Pulmonary artery endothelial cell (primary cell): ENCODE results near the gene SKA2. TPM values are rescaled to one million over a fixed set of nuclear protein-coding genes. Genes with fewer than 3 reads are reported as not detected.
"Not testable (repeated sequence)": the region's sequence is repeated elsewhere in the genome, so short reads cannot be mapped to it uniquely, and the experiment has no call there.

Experiments
- DNase-seq: peaks from one replicate; pipeline ENCODE4 v3.0.0-alpha.2; 2011; ENCODE audit warnings: low read depth, low spot score
- total RNA-seq: library from RNA; depleted of rRNA; stranded (reverse); fragments of >200 nt; gene quantifications from 2 replicates; pipeline ENCODE4 v1.2.3, GENCODE V29; 2014

The SKA2 gene
- total RNA-seq, 1 donor from 2014 or later = 50.2 TPM

DNA sequence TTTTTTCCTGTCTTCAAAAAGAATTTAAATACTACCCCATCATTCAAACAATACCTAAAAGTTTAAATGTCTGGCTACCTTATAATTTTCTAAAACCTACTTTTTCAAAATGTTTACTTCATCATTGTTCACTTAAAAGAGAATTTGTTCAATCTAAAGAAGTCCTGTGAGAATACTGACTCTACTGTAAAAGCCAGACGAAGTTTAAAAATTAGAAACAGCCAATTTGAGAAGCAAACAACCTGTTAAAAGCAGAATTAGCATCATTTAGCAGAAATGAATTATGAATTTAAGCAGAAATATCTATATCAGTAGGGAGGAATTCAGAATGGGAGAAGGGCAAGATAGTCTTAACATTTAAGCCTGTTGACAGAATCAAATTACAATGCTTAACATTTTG, 2.1 kb downstream of the SKA2 start:
- DNase-seq = no peak

DNA sequence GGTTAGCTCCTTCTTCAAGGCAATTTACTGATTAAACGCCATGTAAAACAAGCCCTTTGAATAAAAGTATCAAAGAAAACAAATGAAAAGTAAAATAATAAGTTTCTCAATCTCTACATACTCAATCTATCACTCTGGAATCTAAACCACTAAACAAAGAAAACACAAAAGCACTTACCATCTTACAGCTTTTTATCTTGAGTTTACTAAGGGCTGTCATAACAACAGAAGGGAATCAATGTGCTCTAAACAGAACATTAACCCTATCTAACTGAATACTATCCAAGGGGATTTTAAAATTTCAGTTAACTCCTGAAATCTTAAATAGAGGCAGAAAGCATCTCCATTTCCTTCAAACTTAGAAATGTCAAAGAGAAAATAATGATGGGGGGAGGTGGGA, 3.4 kb downstream of the SKA2 start:
- DNase-seq = no peak

DNA sequence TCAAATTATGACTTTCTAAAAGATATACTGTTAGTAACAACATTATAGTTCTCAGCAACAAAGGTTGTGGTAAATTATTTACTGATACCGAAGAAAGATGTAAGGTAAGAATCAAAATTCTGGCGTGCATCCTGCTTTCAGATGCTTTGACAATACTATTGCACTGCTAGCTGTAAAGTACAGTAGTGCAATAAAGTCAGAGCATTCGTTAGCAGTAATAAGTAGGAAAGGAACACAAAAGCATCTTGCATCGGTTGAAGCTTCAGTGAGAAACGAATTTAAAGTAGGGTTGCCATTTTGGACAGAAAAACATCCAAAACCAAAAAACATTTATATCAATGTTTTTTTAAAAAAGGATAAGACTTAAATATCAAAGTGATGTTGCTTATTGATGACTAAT, 4.0 kb downstream of the SKA2 start:
- no peak for DNase-seq

DNA sequence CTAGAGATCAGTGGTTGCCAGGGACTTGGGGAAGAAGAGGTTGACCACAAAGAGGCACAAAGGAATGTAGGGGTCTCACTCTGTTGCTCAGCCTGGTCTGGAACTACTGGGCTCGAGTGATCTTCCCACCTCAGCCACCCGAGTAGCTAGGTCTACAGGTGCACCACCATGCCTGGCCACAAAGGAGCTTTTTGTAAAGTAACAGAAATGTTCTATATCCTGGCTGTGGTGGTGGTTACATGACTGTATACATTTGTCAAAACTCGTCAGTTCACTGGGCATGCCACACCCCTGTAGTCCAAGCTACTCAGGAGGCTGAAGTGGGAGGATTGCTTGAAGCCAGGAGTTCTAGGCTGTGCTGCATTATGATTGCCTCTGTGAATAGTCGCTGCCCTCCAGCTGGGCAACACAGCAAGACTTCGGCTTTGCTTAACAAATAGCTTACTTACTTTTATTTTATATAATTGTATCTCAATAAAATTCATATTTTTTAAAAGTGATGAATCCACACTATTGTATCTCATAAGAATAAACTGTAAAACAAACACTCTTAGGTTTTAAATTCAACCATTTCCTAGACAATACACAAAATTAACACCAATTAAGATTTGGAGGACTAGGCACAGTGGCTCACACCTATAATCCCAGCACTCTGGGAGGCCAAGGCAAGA, 5.0 kb downstream of the SKA2 start:
- DNase-seq = no peak

DNA sequence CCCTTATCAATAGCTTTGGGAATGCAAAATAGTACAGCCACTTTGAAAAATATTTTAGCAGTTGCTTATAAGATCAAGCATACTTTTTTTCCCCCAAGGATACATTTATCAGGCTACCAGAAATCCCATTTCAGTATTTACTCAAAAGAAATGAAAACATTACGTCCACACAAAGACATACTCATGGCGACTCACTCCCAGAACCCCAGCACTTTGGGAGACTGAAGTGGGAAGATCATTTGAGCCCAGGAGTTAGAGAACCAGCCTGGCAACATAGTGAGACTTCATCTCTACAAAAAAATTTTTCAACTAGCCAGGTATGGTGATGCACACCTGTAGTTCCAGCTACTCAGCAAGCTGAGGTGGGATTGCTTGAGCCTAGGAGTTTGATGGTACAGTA, 5.9 kb downstream of the SKA2 start:
- no peak for DNase-seq

DNA sequence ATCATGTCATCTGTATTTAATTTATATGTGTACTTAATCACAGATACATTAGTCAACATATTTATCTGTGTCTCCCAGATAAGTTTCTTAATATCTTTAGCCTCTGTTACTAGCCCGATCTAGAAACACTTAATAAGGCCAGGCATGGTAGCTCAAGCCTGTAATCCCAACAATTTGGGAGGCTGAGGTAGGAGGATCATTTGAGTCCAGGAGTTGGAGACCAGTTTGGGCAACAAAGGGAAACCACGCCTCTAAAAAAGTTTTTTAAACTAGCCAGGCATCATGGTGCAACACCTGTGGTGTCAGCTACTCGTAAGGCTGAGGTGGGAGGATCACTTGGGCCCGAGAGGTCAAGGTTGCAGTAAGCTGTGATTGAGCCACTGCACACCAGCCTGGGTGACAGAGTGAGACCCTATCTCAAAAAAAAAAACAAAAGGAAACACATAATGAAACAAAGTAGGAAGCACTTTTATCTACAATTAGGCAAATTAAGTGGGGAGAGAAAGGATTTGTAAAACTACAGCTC, 9.4 kb downstream of the SKA2 start:
- DNase-seq = no peak

DNA sequence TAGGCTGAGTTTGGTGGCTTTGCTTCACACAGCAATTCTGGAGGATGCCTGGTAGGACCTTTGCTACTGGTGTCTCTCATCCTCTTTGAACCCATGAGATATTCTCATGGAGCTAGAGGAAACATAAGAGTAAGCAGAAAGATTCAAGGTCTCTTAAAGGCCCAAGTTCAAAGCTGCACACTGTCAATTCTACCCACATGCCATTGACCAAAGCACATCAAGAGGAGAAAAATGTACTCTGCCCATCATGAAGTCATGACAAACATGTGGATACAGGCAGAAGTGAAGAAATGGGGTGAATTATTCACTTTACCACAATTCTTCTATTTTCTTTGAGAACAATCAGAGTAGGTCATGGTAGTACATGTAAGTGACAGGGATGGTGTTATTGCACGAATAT, 13.1 kb downstream of the SKA2 start:
- DNase-seq = no peak

DNA sequence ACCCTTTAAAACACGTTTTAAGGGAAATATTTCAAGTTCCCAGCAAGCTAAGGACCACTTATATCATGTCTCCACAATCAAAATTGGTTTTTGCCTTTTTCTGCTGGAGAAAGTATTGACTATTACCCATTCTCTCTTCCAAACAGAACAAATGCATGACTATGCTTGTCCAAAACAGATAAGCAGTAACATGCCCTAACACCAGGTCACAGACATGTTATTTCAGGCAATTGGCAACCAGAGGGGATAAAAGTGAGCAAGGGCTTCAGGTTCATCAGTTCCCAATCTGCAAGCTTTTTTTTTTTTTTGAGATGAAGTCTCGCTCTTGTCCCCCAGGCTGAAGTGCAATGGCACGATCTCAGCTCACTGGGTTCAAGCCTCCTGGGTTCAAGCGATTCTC, 15.0 kb downstream of the SKA2 start:
- DNase-seq = no peak

DNA sequence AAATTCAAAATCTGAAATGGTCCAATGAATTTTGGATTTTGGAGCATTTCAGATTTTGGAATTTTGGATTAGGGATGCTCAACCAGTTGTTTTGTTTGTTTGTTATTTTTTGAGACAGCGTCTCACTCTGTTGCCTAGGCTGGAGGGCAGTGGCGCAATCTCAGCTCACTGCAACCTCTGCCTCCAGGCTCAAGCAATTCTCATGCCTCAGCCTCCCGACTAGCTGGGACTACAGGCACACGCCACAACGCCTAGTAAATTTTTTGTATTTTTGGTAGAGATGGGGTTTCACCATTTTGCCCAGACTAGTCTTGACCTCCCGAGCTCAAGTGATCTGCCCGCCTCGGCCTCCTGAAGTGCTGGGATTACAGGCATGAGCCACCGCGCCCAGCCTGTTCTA, 16.6 kb downstream of the SKA2 start:
- not testable (repeated sequence) for DNase-seq

DNA sequence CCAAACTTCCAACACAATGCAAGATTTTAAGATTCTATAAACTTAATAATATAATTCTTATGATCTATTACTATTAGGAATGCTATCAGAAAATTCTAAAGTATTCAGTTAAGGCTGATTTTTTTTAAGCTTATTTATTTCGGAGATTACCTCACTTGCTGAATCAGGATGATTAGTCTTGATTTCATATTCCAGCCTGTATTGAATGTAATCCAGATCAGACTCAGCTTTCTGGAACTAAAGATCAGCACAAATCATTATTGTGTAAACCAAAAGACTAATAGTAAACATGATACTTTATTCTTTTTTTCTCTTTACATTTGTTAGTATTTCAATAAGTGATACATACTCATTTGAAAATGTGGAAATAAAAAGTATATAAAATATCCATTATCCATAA, 23.9 kb downstream of the SKA2 start:
- DNase-seq = no peak

DNA sequence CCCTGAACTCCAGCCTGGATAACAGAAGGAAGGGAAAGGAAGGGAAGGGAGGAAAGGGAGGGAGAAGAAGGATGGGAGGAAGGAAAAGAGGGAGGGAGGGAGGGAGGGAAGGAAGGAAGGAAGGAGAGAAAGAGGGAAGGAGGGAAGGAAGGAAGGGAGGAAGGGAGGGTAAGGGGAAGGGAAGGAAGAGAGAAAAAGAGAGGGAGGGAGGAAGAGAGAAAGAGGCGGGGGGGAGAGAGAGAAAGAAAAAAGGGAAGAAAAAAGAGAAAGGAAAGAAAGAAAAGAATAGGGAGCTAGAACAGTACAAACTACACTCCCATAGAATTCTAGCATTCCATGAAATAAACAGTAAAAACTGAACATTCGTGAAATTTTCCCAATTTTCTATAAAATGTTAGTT, 25.2 kb downstream of the SKA2 start:
- no peak for DNase-seq

DNA sequence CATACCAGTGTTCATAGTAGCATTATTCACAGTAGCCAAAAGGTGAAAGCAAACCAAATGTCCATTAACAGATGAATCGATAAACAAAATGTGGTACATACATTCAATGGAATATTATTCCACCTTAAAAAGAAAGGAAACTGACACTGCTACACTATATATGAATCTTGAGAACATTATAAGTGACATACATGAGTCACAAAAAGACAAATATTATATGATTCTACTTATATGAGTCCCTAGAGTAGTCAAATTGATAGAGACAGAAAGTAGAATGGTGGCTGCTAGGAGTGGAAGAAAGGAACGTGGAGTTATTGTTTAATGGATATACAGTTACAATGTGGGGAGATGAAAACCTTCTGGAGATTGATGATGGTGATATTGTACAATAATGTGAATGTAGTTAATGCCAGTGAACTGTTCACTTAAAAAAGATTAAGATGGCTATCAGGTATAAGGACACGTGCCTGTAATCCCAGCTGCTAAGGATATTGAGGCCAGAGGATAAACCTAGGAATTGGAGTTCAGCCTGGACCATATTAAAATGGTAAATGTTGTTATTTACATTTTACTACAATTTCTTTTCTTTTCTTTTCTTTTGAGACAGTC, 28.1 kb downstream of the SKA2 start:
- DNase-seq = no peak

DNA sequence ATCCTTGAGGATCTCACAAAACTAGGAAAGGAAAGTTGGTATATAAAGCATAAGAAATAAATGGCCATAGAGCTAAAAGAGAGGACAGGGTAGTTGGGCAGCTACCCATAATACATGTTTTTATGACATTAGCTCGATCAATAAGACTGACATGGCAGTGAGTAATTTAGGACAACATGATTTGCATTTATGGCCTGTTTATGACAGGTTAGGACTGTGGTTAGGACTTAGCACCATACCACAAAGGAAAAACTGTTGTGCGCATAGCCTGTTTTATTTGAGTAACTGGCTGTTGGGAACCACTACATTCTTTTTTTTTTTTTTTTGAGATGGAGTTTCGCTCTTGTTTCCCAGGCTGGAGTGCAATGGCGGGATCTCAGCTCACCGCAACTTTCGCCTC, 30.3 kb downstream of the SKA2 start:
- DNase-seq = no peak

DNA sequence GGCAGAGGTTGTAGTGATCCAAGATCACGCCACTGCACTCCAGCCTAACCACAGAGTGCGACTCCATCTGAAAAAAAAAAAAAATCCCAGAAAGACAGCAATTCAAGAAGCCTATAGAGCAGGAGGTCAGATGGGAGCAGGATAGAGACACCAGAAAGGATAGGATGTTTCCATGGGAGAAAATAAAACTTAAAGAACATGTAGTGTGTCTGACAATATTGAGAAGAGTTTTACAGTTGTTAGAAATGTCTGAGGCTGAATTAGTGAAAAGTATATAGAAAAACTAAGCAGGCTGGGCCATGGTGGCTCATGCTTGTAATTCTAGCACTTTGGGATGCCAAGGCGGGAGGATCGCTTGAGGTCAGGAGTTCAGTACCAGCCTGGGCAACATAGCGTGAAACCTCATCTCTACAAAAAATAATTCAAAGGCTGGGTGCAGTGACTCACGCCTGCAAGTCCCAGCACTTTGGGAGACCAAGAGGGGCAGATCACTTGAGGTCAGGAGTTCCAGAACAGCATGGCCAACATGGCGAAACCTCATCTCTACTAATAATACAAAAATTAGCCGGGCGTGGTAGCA, 33.0 kb downstream of the SKA2 start:
- DNase-seq = no peak

DNA sequence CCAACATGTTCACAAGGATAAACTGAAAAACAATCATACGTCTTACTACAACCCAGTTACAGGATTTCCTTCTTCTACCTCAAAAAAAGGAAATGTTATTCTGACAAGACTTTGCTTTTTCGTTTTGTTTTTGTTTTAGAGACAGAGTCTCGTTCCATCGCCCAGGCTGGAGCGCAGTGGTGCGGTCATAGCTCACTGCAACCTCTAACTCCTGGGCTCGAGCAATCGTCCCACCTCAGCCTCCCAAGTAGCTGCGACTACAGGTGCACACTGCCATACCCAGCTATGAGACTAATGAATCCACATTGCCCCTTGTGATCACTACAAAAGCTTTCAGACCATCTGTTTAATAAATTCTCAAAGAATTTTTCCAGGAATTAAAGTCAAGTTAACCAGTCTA, 39.5 kb downstream of the SKA2 start:
- DNase-seq = no peak

DNA sequence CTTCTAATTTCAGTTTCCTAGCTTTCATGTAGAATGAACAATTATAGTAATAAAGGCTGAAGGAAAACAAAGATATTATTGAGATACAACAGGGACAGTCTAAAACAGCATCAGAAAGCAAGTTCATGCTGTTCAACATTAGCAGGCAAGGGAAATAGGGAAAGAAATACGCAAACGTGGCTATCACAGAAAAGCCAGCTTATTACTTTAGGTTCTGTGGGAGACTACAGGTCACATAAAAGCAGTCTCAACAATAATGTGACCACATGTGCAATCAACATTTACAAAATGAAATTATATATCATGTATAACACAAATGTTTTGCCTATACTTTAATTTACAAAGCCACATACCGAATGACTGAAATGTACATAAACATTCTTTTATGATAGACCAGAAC, 43.4 kb downstream of the SKA2 start:
- DNase-seq = no peak

DNA sequence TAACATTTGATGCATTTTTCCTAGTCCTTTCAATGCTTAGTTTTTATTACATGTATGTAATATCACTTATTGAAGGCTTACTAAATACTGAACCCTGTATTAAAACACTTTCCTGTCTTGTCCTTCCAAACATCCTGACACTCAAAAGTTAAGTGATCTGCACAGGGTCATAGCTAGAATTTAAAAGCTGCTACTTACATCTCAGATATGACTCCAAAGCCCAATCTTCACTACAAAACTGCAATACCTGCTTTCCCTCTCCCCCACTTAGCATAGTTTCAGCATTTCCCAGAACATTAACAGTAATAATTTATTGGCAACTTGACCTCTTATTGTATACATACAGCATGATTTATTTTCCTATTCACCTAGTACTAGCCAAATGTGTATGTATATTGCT, 44.0 kb downstream of the SKA2 start:
- DNase-seq = no peak

DNA sequence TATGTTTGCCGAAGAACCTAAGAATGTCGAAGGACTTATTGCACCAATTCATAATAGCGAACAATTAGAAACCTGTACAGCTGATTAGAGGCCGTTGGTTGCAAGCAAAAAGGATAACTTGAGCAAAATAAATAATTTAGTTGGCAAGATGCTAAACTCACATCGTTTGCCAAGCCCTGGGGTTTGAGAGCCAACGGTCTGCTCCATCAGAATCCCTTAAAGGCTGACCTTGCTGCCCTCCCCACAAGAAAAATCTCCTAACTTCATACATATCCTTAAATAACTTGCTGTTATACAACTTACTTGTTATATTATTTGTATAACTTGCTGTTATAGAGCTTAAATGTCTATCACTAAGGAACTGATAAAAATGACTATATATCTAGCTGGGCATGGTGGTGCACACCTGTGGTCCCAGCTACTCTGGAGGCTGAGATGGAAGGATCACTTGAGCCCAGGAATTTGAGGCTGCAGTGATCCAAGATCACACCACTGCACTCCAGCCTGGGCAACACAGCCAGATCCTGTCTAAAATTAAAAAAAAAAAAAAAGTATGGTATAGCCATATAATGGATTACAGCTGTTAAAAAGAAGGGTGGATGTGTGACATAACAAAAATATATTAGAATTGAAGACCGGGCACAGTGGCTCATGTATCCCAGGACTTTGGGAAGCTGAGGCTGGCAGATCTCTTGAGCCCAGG, 46.4 kb downstream of the SKA2 start:
- no peak for DNase-seq

DNA sequence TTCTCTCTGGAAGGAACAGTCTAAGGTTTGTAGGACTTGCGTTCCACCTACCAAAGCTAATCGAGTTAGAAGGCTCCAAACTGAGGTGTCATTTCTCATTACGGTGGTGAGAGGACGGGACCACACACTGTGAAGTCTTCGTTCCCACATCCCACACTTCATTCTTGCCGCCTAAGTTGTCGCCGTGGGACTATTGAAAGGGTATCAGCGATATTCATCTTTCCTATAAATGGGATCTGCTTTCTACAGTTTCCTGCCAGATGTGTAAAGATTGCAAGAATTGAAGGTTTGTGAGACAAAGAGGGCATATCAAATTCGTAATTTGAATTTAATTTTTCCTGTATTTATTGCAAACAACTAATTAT, 47.7 kb downstream of the SKA2 start:
- no peak for DNase-seq

DNA sequence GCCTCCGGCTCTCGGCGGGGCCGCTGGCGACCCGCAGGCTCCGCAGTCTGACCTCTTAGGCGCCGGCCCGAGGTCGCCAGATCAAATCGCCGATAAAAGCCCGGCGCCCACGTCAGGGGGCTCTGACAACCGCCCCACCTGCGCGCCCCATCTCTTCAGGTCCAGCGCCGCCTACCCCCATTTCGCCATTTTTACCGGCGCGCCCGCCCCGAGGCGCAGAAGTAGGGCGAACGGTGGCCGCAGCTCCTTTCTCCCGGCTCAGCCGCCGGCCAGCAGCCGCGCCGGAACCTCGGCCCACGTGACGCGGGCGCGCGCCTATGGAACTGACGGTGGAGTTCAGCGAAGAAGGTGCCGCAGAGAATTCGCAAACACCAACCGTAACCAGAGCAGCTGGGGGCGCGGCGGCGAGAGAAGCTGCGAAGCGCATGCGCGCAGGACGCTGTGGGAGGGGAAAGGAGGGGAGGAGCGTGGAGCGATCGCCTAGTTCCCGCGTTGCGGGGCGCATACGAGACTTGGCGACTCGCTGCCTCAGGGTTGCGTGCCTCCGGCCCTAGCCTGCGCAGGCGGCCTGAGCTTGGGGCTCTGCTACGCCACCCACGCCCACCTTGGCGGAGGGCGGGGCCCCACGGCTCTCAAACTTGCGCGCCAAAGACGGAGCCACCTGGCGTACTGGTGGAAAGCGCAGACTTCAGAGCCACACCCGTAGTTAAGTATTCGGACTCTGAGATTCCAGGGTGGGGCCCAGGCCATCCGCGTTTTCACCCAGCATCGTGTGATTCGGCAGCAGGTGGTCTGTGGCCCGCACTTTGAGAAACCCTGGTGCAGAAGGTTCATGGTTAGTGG, 48.3 kb downstream of the SKA2 start, which contains the start of gene TRIM37:
Gene TRIM37, minus strand, starts transcription at position 418 of the 843 bp plus-strand sequence. CDS start 419 bp downstream, outside the sequence.
- peak; percentile 95 for DNase-seq

DNA sequence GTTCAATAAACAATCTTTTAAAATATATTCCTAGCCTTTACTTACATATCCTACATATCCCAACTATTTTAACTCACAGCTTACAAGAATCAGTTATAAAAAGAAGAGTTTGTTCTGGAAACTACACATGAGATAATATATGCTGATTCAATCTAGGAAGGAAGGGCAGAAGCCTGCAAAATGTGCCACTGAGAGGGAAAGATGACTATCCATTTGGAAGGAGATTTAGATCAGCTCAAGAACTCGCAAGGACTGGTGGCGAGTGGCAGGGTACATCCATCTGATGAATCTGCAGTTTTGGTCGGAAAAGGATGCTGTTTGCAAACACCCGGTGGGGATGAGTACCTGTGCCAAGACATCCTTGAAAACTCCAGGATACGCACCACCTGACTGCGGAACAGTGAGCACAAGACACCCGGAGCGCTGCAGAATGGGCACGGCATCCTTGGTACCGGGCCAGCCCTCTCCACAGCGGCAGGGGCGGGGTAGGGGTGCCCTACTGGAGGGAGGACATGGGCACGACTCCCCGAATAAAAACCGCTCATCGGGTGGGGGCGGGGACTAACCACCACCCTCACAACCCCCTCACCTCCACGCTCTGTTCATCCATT, 49.0 kb downstream of the SKA2 start:
- DNase-seq = no peak
